GM13976 (cell line): ENCODE results near the gene APOLD1.
"Not testable (repeated sequence)": the region's sequence is repeated elsewhere in the genome, so short reads cannot be mapped to it uniquely, and the experiment has no call there.

ENCODE experiments used
- DNase-seq: peaks from one replicate; pipeline ENCODE4 v3.0.0; 2012; ENCODE audit warnings: low spot score
- in situ Hi-C: fragments of 300-500 bp; cut with MboI; formaldehyde crosslinking; loops from one replicate; pipeline ENCODE4 v1.12.0; 2022; ENCODE audit warnings: low sequenced_read_pairs, mixed read lengths, inconsistent platforms; ENCODE audit not compliant: unreplicated experiment
- TF ChIP-seq, protein P1 (sequence below): IDR thresholded peaks from 2 replicates; pipeline ENCODE4 v1.5.1; 2012; ENCODE audit warnings: borderline replicate concordance, mild to moderate bottlenecking; ENCODE audit not compliant: insufficient read depth; ENCODE audit errors: extremely low read depth, missing control alignments, control extremely low read depth

Gene APOLD1, protein sequence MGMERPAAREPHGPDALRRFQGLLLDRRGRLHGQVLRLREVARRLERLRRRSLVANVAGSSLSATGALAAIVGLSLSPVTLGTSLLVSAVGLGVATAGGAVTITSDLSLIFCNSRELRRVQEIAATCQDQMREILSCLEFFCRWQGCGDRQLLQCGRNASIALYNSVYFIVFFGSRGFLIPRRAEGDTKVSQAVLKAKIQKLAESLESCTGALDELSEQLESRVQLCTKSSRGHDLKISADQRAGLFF

DNA sequence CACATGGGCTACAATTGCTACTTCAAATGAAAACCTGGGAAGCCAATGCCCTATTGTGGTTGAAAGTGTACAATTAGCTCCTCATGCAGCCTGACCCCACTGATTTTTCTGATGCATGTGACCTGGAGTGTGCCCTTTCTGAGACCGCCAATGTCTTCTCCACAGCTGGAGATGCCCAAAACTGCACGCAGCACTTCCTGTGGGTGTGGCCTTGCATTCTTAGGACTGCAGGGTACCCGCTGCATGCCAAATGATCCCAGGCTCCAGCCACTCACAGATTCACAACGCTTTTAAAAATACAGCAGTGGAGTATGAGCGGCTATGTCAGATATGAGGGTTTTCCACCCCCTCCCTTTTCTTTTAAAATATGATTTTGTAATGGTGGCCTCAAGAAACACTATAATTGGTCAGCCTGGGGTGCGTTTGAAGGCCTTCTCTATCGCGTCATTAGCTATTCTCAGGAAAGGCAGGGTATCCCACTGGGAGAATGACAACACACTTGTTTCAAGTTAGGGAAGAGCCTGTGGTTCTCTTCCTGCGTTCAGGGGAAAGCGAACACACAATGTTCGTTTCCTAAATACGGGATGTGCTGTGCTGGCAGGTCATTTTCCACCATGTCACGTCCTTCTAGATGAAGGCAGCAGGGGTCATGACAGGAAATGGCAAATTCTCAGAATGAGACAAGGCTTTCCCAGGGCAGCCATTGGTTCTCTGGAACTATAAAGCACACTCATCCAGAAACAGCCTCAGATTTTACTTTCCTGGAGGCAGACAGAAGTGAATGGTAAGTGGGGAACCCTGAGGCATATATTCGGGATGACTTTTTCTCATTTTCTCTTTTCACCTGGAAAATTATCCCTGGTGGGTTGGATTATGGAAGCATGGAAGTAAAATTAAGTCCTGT, at the start of gene APOLD1:
Gene APOLD1, plus strand, starts transcription at position 749 of the 904 bp plus-strand sequence. Its CDS starts 33 bp downstream, at position 782.
- no peak for DNase-seq
- TF ChIP-seq, protein P1, sequence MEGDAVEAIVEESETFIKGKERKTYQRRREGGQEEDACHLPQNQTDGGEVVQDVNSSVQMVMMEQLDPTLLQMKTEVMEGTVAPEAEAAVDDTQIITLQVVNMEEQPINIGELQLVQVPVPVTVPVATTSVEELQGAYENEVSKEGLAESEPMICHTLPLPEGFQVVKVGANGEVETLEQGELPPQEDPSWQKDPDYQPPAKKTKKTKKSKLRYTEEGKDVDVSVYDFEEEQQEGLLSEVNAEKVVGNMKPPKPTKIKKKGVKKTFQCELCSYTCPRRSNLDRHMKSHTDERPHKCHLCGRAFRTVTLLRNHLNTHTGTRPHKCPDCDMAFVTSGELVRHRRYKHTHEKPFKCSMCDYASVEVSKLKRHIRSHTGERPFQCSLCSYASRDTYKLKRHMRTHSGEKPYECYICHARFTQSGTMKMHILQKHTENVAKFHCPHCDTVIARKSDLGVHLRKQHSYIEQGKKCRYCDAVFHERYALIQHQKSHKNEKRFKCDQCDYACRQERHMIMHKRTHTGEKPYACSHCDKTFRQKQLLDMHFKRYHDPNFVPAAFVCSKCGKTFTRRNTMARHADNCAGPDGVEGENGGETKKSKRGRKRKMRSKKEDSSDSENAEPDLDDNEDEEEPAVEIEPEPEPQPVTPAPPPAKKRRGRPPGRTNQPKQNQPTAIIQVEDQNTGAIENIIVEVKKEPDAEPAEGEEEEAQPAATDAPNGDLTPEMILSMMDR, result no peak
- in situ Hi-C loops, result loop anchor here (25.0 kb wide), 1 partner anchor 427 kb away; no protein-coding TSS in a partner anchor

DNA sequence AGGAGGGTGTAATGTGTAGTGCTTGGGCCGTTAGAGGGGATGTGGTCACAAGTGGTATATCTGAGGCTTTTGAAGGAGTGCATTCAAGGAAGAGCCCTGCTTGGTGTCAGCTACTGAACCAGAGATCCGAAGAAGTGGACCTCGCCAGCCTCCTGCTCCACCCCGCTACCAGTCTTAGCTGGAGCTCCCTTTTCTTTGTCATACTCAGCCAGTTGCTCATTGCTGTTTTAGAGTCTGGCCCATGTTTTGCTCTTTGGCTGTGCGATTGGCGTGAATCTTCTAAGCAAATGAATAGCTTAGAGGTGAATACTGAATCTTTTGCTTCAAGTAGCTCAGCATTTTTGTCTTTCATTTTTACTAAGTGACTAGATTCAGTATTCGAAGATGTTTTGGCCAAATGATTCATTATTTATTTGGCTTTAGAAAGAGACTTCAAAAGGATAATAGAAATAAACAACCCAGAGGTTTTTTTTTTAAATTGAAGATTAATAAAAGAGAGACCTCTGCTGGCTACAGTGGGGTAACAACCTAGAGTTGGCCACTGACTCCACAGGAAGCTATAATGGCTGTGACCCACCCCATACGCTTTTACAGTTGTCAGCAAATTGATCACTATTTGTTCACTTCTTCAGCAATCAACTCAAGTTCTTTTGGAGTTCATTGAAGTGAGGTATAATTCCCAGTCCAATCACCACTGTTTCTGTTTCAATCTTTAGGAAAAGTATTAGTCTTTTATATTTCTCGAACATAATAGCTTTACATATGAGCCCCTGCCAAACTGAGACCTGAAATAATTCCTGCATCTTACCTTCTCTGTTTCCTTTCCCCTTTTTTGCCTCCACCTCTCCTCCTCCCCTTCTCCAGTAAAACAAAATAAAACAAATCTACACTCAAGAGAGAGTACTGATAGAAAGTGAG, 48.4 kb upstream of the APOLD1 start:
- peak; percentile 61 for DNase-seq
- in situ Hi-C loops, result no loop called here

DNA sequence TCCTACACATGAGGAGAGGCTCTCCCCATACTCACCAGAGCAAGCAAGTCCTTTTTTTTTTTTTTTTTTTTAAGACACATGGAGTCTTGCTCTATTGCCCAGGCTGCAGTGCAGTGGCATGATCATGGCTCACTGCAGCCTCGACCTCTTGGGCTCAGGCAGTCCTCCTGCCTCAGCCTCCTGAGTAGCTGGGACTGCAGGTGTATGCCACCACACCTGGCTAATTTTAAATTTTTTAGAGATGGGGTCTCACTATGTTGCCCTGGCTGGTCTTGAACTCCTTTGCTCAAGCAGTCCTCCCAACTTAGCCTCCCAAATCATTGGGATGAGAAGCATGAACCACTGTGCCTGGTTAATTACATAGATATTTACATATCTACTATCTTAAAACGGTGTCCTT, 47.3 kb upstream of the APOLD1 start:
- DNase-seq, in situ Hi-C loops: not testable (repeated sequence)

More for the DNA sequence above, 48.4 kb upstream of the APOLD1 start:
- TF ChIP-seq, protein P1, result peak; percentile 44

DNA sequence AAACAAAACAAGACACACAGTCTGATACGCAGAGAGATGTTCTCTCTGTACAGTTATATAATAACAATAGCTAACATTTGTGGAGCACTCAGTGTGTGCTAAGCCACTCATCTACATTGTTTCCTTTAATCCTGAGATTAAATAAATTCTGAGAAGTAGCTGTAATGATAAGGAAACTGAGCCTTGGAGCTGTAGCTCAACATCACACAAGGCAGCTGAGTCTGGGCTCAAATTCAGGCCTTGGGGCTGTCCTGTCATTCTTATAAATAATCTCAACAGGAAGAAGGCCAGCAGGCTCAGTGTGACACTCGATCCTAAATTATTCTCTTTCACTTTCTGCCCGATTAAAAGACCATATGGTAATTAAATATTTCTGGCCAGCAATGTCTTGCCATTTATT, 43.8 kb upstream of the APOLD1 start:
- DNase-seq, result no peak
- TF ChIP-seq, protein P1, result no peak
- in situ Hi-C loops, result no loop called here

DNA sequence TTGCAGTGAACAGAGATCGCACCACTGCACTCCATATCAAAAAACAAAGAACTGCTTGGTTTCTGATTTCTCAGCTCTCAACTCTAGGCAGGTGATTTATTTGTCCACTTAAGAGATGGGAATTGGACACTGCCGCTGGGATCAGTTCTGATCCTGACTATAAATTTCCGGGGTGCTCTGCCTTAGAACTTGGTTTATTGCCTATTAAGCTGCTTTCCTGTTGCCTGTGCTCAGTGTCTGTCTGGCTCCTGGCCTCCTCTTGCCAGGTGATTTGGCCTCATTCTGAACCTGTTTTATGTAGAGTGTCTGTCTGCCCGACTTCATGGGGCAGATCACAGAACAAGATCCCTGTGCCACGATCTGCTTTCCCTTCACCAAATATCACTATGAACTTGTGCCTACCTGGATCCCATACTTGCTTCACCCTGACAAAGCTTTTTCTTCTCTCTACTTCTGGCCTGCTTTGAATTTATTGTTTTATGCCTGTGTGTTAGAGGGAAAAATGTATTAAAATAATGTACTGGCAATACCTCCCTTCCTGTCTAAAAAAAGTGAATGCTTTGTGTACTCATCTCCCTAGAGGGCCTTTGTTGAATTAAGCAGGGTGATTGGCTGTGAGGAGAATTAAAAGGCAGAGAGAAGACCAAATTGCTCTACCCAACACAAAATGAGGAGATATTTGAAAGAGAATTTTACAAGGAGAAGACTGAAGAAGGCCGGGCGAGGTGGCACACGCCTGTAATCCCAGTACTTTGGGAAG, 40.7 kb upstream of the APOLD1 start:
- DNase-seq, result no peak
- in situ Hi-C loops, result no loop called here
- TF ChIP-seq, protein P1, result no peak

DNA sequence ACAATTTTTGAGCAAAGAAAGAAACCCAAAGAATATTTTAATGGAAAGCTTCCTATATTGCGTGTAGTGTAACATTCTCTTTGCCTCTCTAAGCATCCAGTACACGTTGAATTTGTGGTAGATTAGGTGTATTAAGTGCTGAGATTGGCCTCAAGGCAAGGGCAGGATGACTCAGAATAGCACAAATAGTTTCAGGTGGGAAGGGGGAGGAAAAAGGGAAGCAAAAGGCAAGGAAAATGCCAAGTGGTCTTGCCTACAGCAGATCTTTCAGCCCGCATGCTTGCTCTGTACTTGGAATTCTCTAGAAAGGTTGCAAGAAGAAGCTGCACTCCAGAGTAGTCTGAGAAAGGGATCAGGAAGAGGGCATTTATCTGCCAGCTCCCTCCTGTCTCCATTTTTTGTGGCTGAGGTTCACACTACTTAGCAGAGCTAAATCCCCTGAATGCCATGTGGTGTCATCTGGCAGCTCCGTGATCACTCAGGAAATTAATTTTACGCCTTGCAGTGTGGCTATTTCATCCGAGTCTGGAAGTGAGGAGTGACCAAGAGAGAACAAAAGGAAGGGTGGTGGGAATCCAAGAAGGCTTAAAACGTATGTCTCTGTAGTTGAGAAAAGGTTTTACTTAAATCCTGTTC, 39.8 kb upstream of the APOLD1 start:
- in situ Hi-C loops, result no loop called here
- TF ChIP-seq, protein P1, result no peak
- no peak for DNase-seq
